Dendritic cell treated with granulocyte-macrophage colony-stimulating factor and Interleukin-4, amounts not matched to agents 40 ng/mL and 50 ng/mL, for 4 days (primary cell): ENCODE data around the gene ZBTB16.

Experiments used
- H3K27ac Mint-ChIP-seq: one replicate; pipeline ENCODE4 v1.8.0; 2022; ENCODE audit warnings: mild to moderate bottlenecking, mixed read lengths
- H3K27me3 Mint-ChIP-seq: one replicate; pipeline ENCODE4 v1.8.0; 2022; ENCODE audit warnings: mild to moderate bottlenecking, mixed read lengths
- H3K36me3 Mint-ChIP-seq: one replicate; pipeline ENCODE4 v1.8.0; 2022; ENCODE audit warnings: low read depth, mixed read lengths
- H3K4me1 Mint-ChIP-seq: one replicate; pipeline ENCODE4 v1.8.0; 2022; ENCODE audit warnings: low read depth, mixed read lengths
- H3K4me3 Mint-ChIP-seq: one replicate; pipeline ENCODE4 v1.8.0; 2022; ENCODE audit warnings: mild to moderate bottlenecking, moderate library complexity, mixed read lengths
- H3K9me3 Mint-ChIP-seq: one replicate; pipeline ENCODE4 v1.8.0; 2022; ENCODE audit warnings: mixed read lengths
- intact Hi-C: fragments of 100-400 bp; cut with micrococcal nuclease; formaldehyde crosslinking; loops from one replicate; pipeline ENCODE4 v1.15.0; 2022

The ZBTB16 gene

DNA sequence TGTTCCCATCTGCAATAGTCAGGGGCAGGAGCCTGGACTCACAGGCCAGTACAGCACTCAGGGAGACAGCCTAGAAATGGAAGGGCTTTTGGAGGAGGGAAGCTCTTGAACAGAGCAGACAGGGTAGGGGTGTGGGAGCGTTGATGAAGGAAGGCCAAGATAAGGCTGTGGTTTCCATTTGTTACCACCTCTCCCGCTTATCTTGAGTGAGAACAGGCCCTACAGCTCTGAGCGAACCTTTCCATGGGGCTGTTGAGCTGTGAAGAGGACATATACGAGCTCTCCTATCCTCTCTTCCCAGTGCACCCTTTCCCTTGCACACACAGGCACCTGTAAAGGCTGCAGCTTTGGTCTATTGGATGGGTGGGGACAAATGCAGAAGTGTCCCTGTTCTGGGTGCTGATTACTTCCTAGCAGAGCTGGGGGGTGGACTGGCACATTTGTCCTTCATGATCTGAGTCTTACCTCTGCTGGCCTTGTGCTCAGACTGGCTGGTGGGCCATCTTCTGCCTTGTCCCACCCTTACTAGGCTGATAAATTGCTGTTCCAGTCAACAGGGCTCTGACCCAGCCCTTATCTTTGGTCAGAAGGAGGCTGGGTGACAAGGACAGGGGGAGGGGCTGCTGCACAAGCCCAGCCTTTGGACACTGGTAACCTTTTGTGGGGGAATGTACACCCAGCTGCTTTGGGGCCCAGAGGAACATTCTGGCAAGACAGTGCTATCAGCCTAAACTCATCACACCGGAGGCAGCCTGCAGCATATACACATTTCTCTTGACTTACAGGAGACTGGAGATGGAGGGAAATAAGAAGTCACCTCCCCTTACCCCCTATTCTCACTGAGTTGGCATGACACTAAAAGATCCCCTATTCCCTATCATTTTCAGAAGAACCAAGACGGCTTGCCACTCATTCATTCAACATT, 156.6 kb downstream of the ZBTB16 start:
- Mint-ChIP-seq H3K27me3 (no peaks in the 10 kb centered on the region), H3K9me3 (no peaks in the 10 kb centered on the region), H3K4me1 (peaks cover 5% of the 10 kb centered on the region), H3K4me3 (no peak overlapping the region), H3K36me3 (no peaks in the 10 kb centered on the region), H3K27ac (no peak overlapping the region)
- intact Hi-C loops: no loop called here

DNA sequence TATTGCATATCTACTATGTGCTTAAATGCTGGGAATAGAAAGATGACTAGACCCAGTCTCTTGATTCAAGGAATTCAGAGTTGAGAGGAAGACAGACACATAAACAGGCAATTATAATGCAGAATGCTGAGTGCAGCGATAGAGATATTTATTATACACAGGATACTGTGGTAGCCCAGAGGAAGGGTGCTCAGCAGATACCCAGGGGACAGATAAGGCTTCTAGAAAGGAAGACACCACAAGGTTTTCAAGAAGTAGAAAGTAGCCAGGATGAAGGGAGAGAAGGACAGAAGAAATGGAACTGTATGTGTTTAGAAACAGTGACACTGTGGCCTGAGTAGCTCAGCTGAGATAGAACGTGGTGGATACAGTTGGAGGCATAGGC, 157.3 kb downstream of the ZBTB16 start:
- intact Hi-C loops: no loop called here
- Mint-ChIP-seq H3K4me1 (peaks cover 5% of the 10 kb centered on the region), H3K36me3 (no peaks in the 10 kb centered on the region), H3K27ac (no peak overlapping the region), H3K9me3 (no peaks in the 10 kb centered on the region), H3K27me3 (no peaks in the 10 kb centered on the region), H3K4me3 (no peak overlapping the region)

DNA sequence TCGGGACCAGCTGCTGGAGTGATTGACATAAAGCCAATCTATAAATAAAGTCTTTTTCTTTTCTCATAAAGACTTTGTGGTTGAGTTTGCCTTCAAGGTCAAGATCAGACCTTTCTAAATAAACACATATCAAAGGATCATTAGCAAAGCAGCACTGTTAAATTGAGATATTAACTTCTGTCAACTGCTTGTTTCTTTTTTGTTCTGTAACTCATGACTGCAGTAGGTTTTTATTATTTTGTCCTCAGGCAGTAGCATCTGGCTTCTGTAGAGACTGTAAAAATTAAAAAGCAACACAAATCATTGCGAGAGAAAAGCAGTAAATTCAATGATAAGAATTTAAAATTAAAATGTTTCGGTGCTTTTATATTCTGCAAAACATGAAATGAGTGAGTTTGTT, 159.0 kb downstream of the ZBTB16 start:
- no peak overlapping the region for H3K27ac Mint-ChIP-seq

GRCh38 chr11:114219559-114220349, 160.2 kb downstream of the ZBTB16 start:
- Mint-ChIP-seq H3K9me3 (no peaks in the 10 kb centered on the region), H3K36me3 (no peaks in the 10 kb centered on the region), H3K27me3 (no peaks in the 10 kb centered on the region), H3K4me1 (peaks cover 5% of the 10 kb centered on the region), H3K4me3 (no peak overlapping the region), H3K27ac (no peak overlapping the region)
- intact Hi-C loops: no loop called here

More for the DNA sequence above, 159.0 kb downstream of the ZBTB16 start:
- Mint-ChIP-seq H3K9me3 (no peaks in the 10 kb centered on the region), H3K36me3 (no peaks in the 10 kb centered on the region), H3K4me3 (no peak overlapping the region), H3K27me3 (no peaks in the 10 kb centered on the region), H3K4me1 (peaks cover 5% of the 10 kb centered on the region)
- intact Hi-C loops: no loop called here

GRCh38 chr11:114221037-114221436, 161.5 kb downstream of the ZBTB16 start:
- H3K4me1 Mint-ChIP-seq: peaks cover 5% of the 10 kb centered on the region

DNA sequence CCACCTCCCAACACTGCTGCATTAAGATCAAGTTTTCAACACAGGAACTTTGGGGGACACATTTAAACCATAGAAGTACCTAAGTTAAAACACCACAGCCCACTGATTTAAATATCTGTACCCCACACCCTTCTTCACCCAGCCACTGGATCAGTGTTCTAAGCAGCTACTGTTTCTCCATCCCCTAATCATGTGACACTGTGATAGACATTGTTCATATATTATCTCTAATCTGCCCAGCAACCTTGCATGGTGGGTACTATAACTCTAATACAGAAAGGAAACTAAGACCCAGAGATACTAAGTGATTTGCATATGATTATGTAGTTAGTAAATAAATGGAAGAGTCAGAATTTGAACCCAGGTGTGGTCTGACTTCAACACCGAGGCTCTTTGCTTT, 166.2 kb downstream of the ZBTB16 start:
- H3K27ac Mint-ChIP-seq: no peak overlapping the region
- intact Hi-C loops: no loop called here

More at GRCh38 chr11:114221037-114221436, 161.5 kb downstream of the ZBTB16 start:
- no peaks in the 10 kb centered on the region for H3K9me3 Mint-ChIP-seq
- intact Hi-C loops: no loop called here
- no peak overlapping the region for H3K4me3 Mint-ChIP-seq
- no peak overlapping the region for H3K27ac Mint-ChIP-seq
- no peaks in the 10 kb centered on the region for H3K36me3 Mint-ChIP-seq
- no peaks in the 10 kb centered on the region for H3K27me3 Mint-ChIP-seq

DNA sequence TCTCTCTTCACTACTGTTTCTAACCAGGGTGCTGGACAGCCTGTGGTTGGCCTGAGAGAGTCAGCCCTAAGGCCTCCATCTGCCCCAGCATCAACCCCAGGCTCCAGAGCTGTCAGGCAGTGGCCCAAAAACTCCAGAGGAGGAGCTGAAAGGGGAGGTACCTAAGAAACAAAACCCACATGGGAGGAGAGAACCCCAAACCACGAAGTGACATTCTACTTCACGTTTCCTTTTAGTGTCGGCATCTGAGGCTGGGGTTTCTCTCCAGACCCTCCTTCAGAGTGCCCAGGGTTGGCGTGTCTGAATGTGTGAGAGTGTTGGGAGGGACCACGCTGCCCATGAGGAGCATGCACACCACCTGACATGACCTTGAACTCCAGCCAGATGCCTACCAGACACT, 166.8 kb downstream of the ZBTB16 start:
- H3K36me3 Mint-ChIP-seq: no peaks in the 10 kb centered on the region
- no peak overlapping the region for H3K4me3 Mint-ChIP-seq
- no peaks in the 10 kb centered on the region for H3K4me1 Mint-ChIP-seq
- H3K27me3 Mint-ChIP-seq: no peaks in the 10 kb centered on the region
- intact Hi-C loops: no loop called here
- H3K27ac Mint-ChIP-seq: no peak overlapping the region
- H3K9me3 Mint-ChIP-seq: no peaks in the 10 kb centered on the region

More for the DNA sequence above, 166.2 kb downstream of the ZBTB16 start:
- no peaks in the 10 kb centered on the region for H3K9me3 Mint-ChIP-seq
- H3K4me1 Mint-ChIP-seq: no peaks in the 10 kb centered on the region
- H3K36me3 Mint-ChIP-seq: no peaks in the 10 kb centered on the region
- H3K4me3 Mint-ChIP-seq: no peak overlapping the region
- no peaks in the 10 kb centered on the region for H3K27me3 Mint-ChIP-seq

GRCh38 chr11:114228435-114229411, 169.2 kb downstream of the ZBTB16 start:
- intact Hi-C loops: no loop called here
- Mint-ChIP-seq H3K4me1 (no peaks in the 10 kb centered on the region), H3K9me3 (no peaks in the 10 kb centered on the region), H3K36me3 (no peaks in the 10 kb centered on the region), H3K4me3 (no peak overlapping the region), H3K27me3 (no peaks in the 10 kb centered on the region), H3K27ac (no peak overlapping the region)

DNA sequence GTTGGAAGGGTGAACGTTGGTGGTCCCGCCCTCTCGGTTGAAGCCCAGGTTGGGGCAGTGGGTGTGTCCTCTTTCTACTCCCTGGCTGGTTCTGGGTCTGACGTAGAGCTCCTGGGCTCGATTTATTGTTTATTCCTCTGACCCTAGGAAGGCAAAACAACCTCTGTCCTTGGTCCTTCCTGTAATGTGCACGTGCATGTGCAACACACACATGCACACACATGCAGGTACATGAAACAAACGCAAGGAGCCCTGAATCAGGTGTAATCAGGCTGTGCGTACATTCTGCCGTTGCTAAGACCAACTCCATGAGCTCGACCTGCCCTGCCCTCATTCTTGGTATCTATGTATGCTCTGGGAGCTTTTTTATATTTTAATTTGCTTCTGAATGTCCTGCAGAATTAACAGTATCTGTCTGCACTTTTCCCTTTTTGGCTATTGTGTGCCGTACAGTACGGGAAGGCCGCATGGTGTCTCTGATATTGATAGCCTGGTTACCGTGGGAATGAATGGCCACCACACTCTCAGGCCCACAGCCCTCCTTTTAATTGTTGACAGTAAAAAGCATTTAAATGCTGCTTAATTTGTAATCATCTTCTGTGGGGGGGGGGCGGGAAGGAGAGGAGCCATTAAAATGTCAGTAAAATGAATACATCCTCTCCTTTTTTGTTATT, 170.7 kb downstream of the ZBTB16 start:
- H3K4me1 Mint-ChIP-seq: no peaks in the 10 kb centered on the region
- H3K36me3 Mint-ChIP-seq: no peaks in the 10 kb centered on the region
- no peak overlapping the region for H3K27ac Mint-ChIP-seq
- no peaks in the 10 kb centered on the region for H3K9me3 Mint-ChIP-seq
- no peaks in the 10 kb centered on the region for H3K27me3 Mint-ChIP-seq
- H3K4me3 Mint-ChIP-seq: no peak overlapping the region
- intact Hi-C loops: no loop called here

DNA sequence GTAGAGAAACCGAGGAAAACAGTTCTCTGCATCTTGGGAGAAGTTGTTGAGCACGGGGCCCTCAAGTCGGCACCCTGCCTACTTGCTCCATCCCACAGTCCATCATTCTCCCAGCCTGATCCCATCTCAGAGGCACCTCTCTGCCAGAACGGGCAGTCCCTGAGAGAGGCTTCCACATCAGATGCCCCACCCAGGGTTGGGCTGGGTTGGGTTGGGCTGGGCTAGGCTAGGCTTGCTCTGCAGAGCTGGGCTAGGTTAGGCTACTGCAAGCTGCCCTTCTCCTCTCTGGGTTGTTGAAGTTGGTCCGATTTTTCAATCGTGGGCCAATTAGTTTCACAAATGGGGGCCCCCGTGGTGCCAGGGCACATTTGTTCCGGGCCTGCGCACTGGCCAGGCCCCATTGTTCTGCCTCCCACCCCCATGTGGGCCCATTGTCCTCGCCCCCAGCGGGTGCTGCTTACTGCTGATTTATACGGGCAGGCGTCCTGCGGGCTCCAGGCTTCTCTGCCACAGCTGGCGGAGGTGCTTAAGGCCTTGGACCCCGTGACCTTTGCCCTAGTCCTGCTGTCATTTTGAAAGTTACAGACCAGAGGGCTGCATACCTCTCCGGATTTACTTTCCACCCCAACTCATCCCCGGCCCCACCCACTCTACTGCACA, 173.0 kb downstream of the ZBTB16 start:
- no peaks in the 10 kb centered on the region for H3K9me3 Mint-ChIP-seq
- no peak overlapping the region for H3K27ac Mint-ChIP-seq
- no peak overlapping the region for H3K4me3 Mint-ChIP-seq
- H3K4me1 Mint-ChIP-seq: no peaks in the 10 kb centered on the region
- H3K27me3 Mint-ChIP-seq: no peaks in the 10 kb centered on the region
- intact Hi-C loops: no loop called here
- no peaks in the 10 kb centered on the region for H3K36me3 Mint-ChIP-seq

DNA sequence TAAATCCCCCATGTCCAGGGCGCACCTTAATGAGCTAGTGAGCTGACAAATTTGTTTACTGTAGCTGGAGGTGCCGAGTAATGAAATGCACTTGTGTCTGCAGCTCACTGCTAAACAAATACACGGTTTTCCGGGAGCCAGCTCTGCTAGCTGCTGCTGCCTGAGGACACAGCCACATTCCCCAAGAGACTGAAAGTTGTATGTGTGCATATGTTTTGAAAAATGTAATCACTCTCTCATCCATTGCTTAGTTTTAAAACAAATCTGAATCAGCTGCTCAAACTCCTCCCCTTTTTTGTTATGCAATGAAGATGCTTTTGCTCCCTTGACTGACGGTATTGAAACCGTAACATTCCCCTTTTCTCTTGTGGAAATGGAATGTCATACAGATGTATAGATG, 174.2 kb downstream of the ZBTB16 start:
- Mint-ChIP-seq H3K27ac (no peak overlapping the region), H3K9me3 (no peaks in the 10 kb centered on the region), H3K4me3 (no peak overlapping the region), H3K27me3 (no peaks in the 10 kb centered on the region), H3K4me1 (no peaks in the 10 kb centered on the region), H3K36me3 (no peaks in the 10 kb centered on the region)
- intact Hi-C loops: no loop called here

DNA sequence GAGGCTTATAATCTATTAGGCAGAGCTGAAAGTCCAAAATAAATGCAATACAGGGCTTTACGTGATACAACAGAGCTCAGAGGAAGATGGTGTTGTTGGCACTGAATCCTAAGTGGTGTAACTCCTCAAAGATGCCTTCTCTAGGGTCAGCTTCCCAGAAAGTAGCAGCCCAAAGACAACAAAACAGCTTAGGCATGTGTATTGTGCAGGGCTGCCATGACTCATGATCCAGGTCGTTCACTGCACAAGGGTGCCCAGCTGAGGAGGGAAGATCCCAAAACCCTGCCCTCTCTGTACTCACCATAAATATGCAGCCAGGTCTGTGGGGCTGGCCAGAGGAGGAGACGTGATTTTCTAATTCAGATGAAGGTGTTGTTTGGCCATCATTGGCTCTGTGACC, 177.3 kb downstream of the ZBTB16 start:
- no peaks in the 10 kb centered on the region for H3K27me3 Mint-ChIP-seq
- no peak overlapping the region for H3K4me3 Mint-ChIP-seq
- H3K27ac Mint-ChIP-seq: no peak overlapping the region
- H3K9me3 Mint-ChIP-seq: no peaks in the 10 kb centered on the region
- H3K4me1 Mint-ChIP-seq: no peaks in the 10 kb centered on the region
- intact Hi-C loops: no loop called here
- H3K36me3 Mint-ChIP-seq: no peaks in the 10 kb centered on the region
